ENCODE data around the gene BPIFB6.

The BPIFB6 gene

DNA sequence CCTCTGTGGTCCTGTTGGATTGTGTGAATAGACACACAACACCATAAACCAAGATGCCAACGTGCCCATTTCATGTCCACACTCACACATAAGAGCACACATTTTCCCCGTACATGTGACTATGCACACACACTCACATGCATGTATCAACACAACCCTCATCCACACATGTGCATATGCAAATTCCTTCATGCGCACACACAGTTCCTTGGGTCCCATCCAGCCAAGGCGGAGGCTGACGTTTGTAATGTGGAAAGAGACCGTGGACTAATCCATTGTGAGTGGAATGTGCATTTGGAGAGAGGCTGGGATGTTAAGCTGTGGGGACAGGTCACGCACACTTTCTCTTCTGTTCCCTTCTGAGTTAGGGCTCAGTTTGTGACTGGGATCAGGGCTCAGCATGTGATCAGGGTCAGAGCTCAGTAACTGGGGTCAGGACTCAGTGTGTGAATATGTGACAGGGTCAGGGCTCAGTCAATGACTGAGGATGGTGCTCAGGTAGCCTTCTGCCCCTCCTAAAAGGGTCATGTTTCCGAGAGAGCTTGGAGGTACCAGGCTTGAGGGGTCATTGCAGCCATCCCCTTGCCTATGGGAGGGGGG, 24.6 kb upstream of the BPIFB6 start:
- TF ChIP-seq ZNF510 (tag by site-specific recombination; IDR thresholded peaks at IDR 0.05; ENCODE audit: insufficient replicate concordance) (no peak), ZBTB17 (tag by site-specific recombination; IDR thresholded peaks at IDR 0.05) (no peak), ZNF274 (IDR thresholded peaks at IDR 0.05; ENCODE audit: low read length) (no peak), ZNF274 (tag by site-specific recombination; IDR thresholded peaks at IDR 0.05; ENCODE audit: borderline replicate concordance) (no peak), ZNF157 (tag by site-specific recombination; IDR thresholded peaks at IDR 0.05) (no peak), ZNF341 (tag by site-specific recombination; IDR thresholded peaks at IDR 0.05; ENCODE audit: low read depth) (no peak), ZNF138 (tag by site-specific recombination; IDR thresholded peaks at IDR 0.05; ENCODE audit: borderline replicate concordance) (no peak), SCRT1 (tag by site-specific recombination; IDR thresholded peaks at IDR 0.05; ENCODE audit: borderline replicate concordance) (no peak), ZNF501 (tag by site-specific recombination; IDR thresholded peaks at IDR 0.05) (no peak), ZNF623 (tag by site-specific recombination; IDR thresholded peaks at IDR 0.05) (no peak), ZNF2 (tag by site-specific recombination; IDR thresholded peaks at IDR 0.05) (no peak), KLF1 (tag by site-specific recombination; IDR thresholded peaks at IDR 0.05) (no peak), ZNF707 (tag by site-specific recombination; IDR thresholded peaks at IDR 0.05) (no peak), ZNF777 (tag by site-specific recombination; IDR thresholded peaks at IDR 0.05; ENCODE audit: borderline replicate concordance) (no peak), PRDM1 (tag by site-specific recombination; IDR thresholded peaks at IDR 0.05) (no peak), ZNF239 (tag by site-specific recombination; IDR thresholded peaks at IDR 0.05) (no peak), ZNF529 (tag by site-specific recombination; IDR thresholded peaks at IDR 0.05; ENCODE audit: insufficient replicate concordance) (no peak)
- TF ChIP-seq, protein P1, sequence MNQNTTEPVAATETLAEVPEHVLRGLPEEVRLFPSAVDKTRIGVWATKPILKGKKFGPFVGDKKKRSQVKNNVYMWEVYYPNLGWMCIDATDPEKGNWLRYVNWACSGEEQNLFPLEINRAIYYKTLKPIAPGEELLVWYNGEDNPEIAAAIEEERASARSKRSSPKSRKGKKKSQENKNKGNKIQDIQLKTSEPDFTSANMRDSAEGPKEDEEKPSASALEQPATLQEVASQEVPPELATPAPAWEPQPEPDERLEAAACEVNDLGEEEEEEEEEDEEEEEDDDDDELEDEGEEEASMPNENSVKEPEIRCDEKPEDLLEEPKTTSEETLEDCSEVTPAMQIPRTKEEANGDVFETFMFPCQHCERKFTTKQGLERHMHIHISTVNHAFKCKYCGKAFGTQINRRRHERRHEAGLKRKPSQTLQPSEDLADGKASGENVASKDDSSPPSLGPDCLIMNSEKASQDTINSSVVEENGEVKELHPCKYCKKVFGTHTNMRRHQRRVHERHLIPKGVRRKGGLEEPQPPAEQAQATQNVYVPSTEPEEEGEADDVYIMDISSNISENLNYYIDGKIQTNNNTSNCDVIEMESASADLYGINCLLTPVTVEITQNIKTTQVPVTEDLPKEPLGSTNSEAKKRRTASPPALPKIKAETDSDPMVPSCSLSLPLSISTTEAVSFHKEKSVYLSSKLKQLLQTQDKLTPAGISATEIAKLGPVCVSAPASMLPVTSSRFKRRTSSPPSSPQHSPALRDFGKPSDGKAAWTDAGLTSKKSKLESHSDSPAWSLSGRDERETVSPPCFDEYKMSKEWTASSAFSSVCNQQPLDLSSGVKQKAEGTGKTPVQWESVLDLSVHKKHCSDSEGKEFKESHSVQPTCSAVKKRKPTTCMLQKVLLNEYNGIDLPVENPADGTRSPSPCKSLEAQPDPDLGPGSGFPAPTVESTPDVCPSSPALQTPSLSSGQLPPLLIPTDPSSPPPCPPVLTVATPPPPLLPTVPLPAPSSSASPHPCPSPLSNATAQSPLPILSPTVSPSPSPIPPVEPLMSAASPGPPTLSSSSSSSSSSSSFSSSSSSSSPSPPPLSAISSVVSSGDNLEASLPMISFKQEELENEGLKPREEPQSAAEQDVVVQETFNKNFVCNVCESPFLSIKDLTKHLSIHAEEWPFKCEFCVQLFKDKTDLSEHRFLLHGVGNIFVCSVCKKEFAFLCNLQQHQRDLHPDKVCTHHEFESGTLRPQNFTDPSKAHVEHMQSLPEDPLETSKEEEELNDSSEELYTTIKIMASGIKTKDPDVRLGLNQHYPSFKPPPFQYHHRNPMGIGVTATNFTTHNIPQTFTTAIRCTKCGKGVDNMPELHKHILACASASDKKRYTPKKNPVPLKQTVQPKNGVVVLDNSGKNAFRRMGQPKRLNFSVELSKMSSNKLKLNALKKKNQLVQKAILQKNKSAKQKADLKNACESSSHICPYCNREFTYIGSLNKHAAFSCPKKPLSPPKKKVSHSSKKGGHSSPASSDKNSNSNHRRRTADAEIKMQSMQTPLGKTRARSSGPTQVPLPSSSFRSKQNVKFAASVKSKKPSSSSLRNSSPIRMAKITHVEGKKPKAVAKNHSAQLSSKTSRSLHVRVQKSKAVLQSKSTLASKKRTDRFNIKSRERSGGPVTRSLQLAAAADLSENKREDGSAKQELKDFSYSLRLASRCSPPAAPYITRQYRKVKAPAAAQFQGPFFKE (tag by site-specific recombination; IDR thresholded peaks at IDR 0.05; ENCODE audit: borderline replicate concordance): no peak
- TF ChIP-seq, protein P2, sequence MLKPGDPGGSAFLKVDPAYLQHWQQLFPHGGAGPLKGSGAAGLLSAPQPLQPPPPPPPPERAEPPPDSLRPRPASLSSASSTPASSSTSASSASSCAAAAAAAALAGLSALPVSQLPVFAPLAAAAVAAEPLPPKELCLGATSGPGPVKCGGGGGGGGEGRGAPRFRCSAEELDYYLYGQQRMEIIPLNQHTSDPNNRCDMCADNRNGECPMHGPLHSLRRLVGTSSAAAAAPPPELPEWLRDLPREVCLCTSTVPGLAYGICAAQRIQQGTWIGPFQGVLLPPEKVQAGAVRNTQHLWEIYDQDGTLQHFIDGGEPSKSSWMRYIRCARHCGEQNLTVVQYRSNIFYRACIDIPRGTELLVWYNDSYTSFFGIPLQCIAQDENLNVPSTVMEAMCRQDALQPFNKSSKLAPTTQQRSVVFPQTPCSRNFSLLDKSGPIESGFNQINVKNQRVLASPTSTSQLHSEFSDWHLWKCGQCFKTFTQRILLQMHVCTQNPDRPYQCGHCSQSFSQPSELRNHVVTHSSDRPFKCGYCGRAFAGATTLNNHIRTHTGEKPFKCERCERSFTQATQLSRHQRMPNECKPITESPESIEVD (tag by site-specific recombination; IDR thresholded peaks at IDR 0.05): no peak
- CTCF ChIA-PET: no interaction called here
- Histone ChIP-seq H3K27ac (ENCODE audit: extremely low read depth, low read depth, low read length) (no peak overlapping the region), H3K4me3 (ENCODE audit: low read depth, low read length) (no peak overlapping the region), H3K4me1 (ENCODE audit: control insufficient read depth, insufficient read depth, low read length) (no peaks in the 10 kb centered on the region), H3K36me3 (ENCODE audit: control insufficient read depth in 2 of 2, insufficient read depth in 1 of 2, low read length in 2 of 2) (no peaks in the 10 kb centered on the region), H3K9me3 (ENCODE audit: control insufficient read depth, insufficient read depth, low read depth, low read length) (no peaks in the 10 kb centered on the region)
- POLR2A ChIA-PET: no interaction called here
